ENCODE results near the gene MSRB1. TPM values are rescaled to one million over a fixed set of nuclear protein-coding genes. Genes with fewer than 3 reads are reported as not detected.
A peak's percentile ranks its signal among the peaks of the same experiment; 100 is the strongest.

MSRB1 gene
- total and polyA plus RNA-seq, 9 of the 15 experiments (the other 6 are each of a cell fraction or from before 2014, with no cell fraction given): 5.4 to 33.7 (median 25.7) TPM

GRCh38 chr16:1960665-1961630, 17.9 kb upstream of the MSRB1 start (continued):
- TF ChIP-seq GATAD2B (IDR thresholded peaks at IDR 0.05; ENCODE audit: borderline replicate concordance): no peak
- no peak for TF ChIP-seq ELK3 (CRISPR knock-in tag; IDR thresholded peaks at IDR 0.05)
- no peak for TF ChIP-seq ZFP91 (CRISPR knock-in tag; IDR thresholded peaks at IDR 0.05)
- peak; percentile 18; the same call in 1 of the 2 replicates for TF ChIP-seq ZNF282 (CRISPR knock-in tag; IDR thresholded peaks at IDR 0.05)
- no peak for TF ChIP-seq ATF7 (IDR thresholded peaks at IDR 0.05)
- 0 out of 2 replicates have a peak, but pooled peaks have one; percentile 3 for TF ChIP-seq ZNF263 (CRISPR knock-in tag; IDR thresholded peaks at IDR 0.05; ENCODE audit: borderline replicate concordance)
- no peak for TF ChIP-seq MCM3 (IDR thresholded peaks at IDR 0.05)
- TF ChIP-seq TAL1 (IDR thresholded peaks at IDR 0.05): no peak
- TF ChIP-seq ZNF75A (CRISPR knock-in tag; IDR thresholded peaks at IDR 0.05): no peak
- TF ChIP-seq STAG1 (CRISPR knock-in tag; IDR thresholded peaks at IDR 0.05; ENCODE audit: borderline replicate concordance): no peak
- peak; percentile 59; the same call in 1 of the 2 replicates for TF ChIP-seq ZSCAN29 (IDR thresholded peaks at IDR 0.05)
- no peak for TF ChIP-seq GATAD2A (IDR thresholded peaks at IDR 0.05)
- TF ChIP-seq BMI1 (IDR thresholded peaks at IDR 0.05; ENCODE audit: low read length): no peak
- TF ChIP-seq THAP7 (CRISPR knock-in tag; IDR thresholded peaks at IDR 0.05): 0 out of 2 replicates have a peak, but pooled peaks have one; percentile 48
- no peak for TF ChIP-seq DACH1 (IDR thresholded peaks at IDR 0.05; ENCODE audit: partially characterized antibody)
- no peak; a peak in 1 of 4 replicates for TF ChIP-seq MLLT1 (IDR thresholded peaks at IDR 0.05)
- no peak for TF ChIP-seq ZNF197 (CRISPR knock-in tag; IDR thresholded peaks at IDR 0.05; ENCODE audit: low read depth)
- no peak for TF ChIP-seq ZNF778 (CRISPR knock-in tag; IDR thresholded peaks at IDR 0.05)
- no peak for TF ChIP-seq CCNT2 (IDR thresholded peaks at IDR 0.05; ENCODE audit: borderline replicate concordance, extremely low read depth, insufficient read length, low read depth, low read length)
- TF ChIP-seq EWSR1 (IDR thresholded peaks at IDR 0.05; ENCODE audit: borderline replicate concordance, low read depth, partially characterized antibody): peak; percentile 93
- no peak for TF ChIP-seq RBM15 (IDR thresholded peaks at IDR 0.05; ENCODE audit: insufficient read depth, low read length)
- peak; percentile 25 to 35; a peak in 1 of 4 replicates for TF ChIP-seq MAZ (CRISPR knock-in tag; conservative IDR thresholded peaks at IDR 0.05 in 1 of 2, IDR thresholded peaks at IDR 0.05 in 1 of 2)
- TF ChIP-seq ZNF12 (CRISPR knock-in tag; IDR thresholded peaks at IDR 0.05): no peak
- no peak for TF ChIP-seq CBX2 (IDR thresholded peaks at IDR 0.05; ENCODE audit: insufficient read depth, low read length, poor library complexity, severe bottlenecking)
